Raji (cell line): ENCODE data around the gene CYP1A1.

Experiments used
- POLR2A ChIP-seq: IDR thresholded peaks from 2 replicates; pipeline ENCODE4 v1.6.1; 2011; ENCODE audit warnings: low read depth, low read length, control low read depth; ENCODE audit not compliant: insufficient read depth

CYP1A1 gene

DNA sequence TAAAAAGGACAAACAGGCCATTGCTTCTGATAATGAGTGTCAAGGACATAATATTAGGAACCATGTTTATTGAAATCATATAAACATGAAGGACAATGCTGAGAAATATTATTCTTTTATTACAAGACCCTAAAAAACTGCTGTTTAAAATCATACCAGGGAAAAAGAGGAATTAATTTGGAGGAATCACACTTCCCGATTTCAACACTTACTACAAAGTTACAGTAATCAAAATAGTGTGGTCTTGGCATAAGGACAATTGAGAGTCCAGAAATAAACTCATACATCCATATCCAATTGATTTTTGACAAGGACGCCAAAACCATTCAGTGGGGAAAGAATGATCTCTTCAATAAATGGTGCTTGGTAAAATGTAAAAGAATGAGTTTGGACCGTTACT, 13.0 kb downstream of the CYP1A1 start:
- no peak for TF ChIP-seq POLR2A

DNA sequence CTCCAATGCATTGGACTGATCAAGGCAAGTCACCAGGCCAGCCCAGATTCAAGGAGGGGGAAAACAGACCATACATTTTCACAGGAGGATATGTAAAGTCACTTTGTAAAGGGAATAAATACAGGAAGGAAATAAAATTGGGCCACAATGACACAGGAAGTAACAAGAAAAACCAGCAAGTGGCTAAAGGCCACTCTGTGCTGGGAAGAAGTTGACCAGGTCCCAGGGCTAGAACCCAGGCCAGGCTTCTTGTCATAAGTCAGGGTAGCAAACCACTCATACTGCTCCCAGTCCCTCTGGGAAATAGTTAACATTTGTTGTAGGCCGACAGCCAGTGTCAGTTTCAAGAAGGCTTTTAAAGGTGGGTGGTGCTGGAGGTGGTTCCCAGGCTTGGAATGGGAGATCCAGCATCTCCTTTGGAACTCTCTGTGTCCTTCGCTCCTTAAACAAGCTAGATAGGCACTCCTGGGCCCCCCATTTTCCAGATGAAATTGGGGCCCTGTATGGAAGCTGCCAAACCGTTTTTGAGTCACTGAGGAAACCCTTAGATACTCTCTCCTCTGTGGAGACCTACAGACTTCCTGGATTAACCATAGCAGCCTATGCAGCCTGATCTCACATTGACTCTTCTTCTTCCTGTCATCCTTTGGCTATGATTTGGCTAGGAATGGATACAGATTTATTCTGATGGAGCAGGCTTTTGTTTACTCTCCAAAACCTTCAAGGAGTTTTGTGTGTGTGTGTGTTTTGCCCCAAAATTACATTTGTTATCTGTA, 14.8 kb downstream of the CYP1A1 start:
- TF ChIP-seq POLR2A: no peak

DNA sequence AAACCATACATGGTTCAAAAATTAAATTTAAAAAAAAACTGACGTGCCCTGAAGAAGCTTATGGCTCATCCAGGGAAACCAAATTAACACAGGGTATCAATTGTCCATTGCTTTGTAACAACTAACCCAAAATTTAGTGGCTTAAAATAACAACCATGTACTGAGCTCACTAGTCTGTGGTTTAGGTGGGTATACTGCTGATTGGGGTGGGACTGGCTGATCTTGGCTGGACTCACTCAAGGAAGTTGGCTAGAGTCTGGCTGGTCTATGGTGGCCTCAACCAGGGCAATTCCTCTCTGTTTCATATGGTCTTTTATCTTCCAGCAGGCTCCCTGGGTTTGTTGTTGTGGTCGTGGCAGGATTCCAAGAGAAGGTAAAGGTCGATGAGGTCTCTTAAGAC, 15.4 kb downstream of the CYP1A1 start:
- no peak for TF ChIP-seq POLR2A

DNA sequence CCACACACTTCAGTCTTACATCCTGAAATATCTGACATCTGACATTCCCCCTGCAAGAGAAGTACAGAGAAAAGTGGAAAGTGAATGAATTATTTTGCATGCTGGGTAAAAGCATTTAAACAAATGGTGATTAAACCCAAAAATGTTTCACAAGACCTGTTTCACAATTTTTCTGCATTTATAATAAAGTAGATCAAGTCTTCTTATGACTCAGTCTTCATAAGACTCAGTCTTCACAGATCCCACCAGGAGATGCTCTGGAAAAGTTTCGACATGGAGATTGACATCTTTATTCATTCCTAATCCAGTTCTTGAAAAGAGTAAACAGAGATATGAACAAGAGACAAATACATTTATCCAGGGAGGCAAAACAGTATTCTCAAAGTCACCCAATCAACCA, 16.3 kb downstream of the CYP1A1 start:
- TF ChIP-seq POLR2A: no peak

DNA sequence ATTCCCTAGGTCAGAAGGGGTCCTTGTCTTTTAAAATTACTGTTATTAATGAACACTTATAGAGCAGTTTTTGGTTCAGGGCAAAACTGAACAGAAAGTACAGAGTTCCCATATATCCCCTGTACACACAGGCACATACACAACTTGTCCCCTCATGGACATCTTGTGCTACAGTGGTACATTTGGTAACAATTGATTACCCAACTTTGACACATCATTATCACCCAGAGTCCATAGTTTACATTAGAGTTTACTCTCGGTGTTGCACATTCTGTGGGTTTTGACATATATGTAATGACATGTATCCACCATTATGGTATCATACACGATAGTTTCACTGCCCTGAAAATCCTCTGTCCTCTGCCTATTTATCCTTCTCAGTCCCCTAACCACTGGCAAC, 28.5 kb downstream of the CYP1A1 start:
- no peak for TF ChIP-seq POLR2A

DNA sequence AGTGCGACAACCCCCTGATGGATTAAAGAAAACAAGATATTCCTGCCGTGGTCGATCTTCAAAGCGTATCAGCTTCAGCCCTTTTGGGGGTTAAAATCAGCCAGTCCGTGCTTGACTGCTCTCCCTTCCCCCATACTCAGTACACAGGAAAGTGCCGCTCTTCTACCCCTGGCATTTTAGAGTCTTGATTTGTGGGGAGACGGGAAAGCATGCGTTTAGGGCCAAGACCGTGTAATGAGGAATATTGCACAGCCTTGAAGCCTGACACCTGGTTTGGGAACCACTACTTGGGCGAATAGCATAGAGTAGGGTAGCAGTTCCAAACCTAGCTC, 29.0 kb downstream of the CYP1A1 start:
- no peak for TF ChIP-seq POLR2A

DNA sequence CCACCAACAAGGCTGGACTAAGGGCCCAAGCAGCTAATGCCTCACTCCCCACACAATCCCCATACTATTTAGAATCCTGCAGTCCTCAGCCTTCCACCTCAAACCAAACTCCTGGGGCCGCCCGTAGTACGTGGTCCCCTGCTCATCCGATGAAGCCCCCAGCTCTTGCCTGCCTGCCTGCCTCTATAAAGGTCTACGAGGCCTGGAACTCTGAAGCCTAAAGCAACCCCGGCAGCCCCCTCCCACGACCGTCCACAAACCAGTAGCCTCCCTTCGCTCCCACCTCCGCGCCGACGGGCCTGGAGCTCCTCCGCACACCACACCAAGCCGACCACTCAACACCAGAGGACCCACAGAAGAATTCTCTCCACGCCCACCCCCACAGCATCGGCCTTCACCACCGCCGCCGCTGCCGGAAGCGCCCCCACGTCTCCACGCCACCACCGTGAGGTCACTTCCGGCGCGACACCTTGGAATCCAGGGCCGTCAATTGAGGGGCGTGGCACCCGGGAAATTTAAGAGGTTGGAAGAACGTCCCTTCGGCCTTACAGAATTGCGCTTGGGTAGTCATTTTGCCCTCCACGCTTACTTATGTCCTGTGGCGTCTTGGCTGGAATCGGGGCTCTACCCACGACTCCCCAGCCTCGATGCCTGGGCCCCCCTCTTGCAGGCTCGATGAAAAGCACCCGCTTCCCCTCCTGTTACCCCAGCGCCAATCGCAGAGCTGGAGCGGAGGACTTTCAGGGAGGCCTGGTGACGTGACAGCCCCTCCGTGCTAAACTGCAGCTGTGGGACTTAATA, 29.5 kb downstream of the CYP1A1 start, which contains the start of gene EDC3:
TSS of gene EDC3 (minus strand) at position 428 of the 801 bp plus-strand sequence. CDS start 20,900 bp downstream, outside the sequence.
- peak; percentile 65 for TF ChIP-seq POLR2A

DNA sequence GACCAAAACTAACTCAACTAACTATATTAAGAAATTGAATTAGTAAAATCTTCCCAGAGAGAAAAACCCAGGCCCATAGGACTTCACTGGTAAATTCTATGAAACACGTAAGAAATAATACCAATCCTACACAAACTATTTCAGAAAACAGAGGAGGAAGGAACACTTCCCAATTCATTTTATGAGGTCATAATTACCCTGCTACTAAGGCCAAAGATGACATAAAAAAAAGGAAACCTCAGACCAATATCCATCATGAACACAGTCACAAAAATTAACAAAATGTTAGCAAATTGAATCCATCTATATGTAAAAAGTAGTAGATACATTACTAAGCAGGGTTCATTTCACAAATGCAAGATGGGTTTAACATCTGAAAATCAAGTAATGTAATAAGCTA, 33.0 kb downstream of the CYP1A1 start:
- no peak for TF ChIP-seq POLR2A

DNA sequence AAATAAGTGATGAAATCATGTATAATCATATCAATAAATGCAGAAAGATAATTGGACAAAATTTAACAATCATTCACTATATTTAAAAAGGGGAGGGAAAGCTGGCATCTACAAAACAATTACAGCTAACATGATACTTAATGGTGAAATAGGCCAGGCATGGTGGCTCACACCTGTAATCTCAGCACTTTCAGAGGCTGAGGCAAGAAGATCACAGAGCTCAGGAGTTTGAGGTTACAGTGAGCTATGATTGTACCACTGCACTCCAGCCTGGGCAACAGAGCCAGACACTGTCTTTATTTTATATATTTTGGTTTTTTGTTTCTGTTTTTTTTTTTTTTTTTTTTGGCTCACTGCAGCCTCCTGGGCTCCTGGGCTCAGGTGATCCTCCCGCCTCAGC, 41.6 kb downstream of the CYP1A1 start:
- no peak for TF ChIP-seq POLR2A

DNA sequence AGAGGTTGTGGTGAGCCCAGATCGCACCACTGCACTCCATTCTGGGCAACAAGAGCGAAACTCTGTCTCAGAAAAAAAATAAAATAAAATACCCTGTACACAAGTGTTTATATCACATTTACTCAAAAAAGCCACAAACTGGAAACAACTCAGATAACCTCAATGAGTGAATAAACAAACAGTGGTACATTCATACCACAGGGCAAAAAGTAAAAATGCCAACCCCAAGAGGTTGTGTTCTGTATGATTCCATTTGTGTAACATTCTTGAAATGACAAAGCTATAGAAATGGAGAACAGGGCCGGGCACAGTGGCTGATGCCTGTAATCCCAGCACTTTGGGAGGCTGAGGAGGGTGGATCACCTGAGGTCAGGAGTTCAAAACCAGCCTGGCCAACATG, 42.4 kb downstream of the CYP1A1 start:
- no peak for TF ChIP-seq POLR2A

DNA sequence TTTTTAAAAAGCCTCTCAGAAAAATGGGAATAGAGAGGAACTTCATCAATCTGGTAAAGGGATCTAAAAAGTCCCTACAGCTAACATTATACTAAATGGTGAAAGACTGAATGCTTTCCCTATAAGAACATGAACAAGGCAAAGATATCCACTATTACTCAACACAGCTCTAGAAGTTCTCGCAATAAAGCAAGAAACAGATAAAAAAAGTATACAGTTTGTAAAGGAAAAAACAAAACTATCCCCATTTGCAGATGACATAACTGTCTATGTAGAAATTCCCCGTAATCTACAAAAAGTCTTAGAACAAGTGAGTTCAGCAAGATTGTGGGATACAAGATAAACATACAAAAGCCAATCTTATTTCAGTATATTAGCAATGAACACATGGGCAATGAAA, 44.9 kb downstream of the CYP1A1 start:
- no peak for TF ChIP-seq POLR2A

DNA sequence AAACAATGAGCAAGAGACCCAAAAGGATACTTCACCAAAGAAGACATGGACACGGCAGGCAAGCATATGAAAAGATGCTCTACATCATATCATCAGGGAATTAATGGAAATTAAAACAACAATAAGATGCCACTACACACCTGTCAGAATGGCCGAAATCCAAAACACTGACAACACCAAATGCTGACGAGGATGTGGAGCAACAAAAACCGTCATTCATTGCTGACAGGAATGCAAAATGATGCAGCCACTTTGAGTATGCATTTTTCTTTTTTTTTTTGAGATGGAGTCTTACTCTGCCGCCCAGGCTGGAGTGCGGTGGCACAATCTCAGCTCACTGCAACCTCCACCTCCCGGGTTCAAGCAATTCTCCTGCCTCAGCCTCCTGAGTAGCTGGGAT, 48.5 kb downstream of the CYP1A1 start:
- TF ChIP-seq POLR2A: no peak

DNA sequence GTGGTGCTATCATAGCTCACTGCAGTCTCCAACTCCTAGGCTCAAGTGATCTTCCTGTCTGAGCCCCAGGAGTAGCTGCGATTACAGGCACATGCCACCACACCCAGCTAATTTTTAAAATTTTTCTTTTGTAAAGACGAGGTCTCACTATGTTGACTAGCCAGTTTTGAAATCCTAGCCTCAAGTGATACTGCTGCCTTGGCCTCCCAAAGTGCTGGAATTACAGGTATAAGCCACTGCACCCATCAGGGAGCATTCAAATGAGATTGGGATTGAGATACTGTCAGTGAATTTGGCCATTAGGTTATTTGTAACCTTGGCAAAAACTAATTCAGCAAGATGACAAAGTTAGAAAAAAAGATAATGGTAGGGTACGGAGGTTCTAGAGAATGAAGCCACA, 51.2 kb downstream of the CYP1A1 start:
- TF ChIP-seq POLR2A: no peak

DNA sequence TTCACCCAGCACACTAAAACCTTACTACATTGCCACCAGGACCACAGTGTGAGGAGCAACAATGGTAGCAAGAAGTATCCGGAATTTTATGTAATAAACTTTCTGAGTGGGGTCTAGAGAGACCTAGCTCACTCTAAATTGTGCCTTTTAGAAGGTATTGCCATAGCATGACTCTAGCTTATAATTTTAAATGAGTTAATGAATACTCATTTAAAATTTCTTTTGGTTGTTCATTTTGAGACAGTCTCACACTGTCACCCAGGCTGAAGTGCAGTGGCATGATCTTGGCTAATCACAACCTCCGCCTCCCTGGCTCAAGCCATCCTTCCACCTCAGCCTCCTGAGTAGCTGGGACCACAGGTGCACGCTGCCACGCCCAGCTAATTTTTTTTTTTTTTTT, 55.7 kb downstream of the CYP1A1 start:
- TF ChIP-seq POLR2A: no peak
